Spleen (tissue), 11 donors: Measurements from ENCODE around the gene NCBP3. TPM values are rescaled to one million over a fixed set of nuclear protein-coding genes. Genes with fewer than 3 reads are reported as not detected.
A peak's percentile ranks its signal among the peaks of the same experiment; 100 is the strongest.

Experiments used
- DNase-seq: peaks from one replicate; pipeline ENCODE4 v3.0.0-alpha.2; 2020
- H3K27ac ChIP-seq, 8 donors: fragments of 200-600 bp; sonication (generic) in 7 of 8; 1 replicate in 4 of 8; 2 replicates in 4 of 8; pipeline versions ENCODE4 v1.5.0 to v1.8.0; 2016 to 2021; ENCODE audit warnings: inconsistent platforms in 4 of 8, mild to moderate bottlenecking in 4 of 8, moderate library complexity in 1 of 8
- H3K27me3 ChIP-seq, 7 donors: fragments of 200-600 bp; sonication (generic) in 6 of 7; replicated peaks in 1 of 7; 1 replicate in 4 of 7; 2 replicates in 3 of 7; pipeline versions ENCODE4 v1.5.0 to v1.8.0; 2016 to 2021; ENCODE audit warnings: inconsistent platforms in 3 of 7, mild to moderate bottlenecking in 1 of 7
- H3K36me3 ChIP-seq, 6 donors: fragments of 200-600 bp; sonication (generic) in 5 of 6; 1 replicate in 4 of 6; 2 replicates in 2 of 6; pipeline versions ENCODE4 v1.5.0 to v1.8.0; 2016 to 2021; ENCODE audit warnings: inconsistent platforms in 2 of 6
- H3K4me1 ChIP-seq, 6 donors: fragments of 200-600 bp; sonication (generic) in 5 of 6; 1 replicate in 3 of 6; 2 replicates in 3 of 6; pipeline versions ENCODE4 v1.5.0 to v1.8.0; 2016 to 2021; ENCODE audit warnings: inconsistent platforms in 3 of 6
- H3K4me3 ChIP-seq, 8 donors: fragments of 200-600 bp; sonication (generic) in 7 of 8; 1 replicate in 4 of 8; 2 replicates in 4 of 8; pipeline versions ENCODE4 v1.5.0 to v1.8.0; 2016 to 2021; ENCODE audit warnings: inconsistent platforms in 4 of 8, mild to moderate bottlenecking in 4 of 8, moderate library complexity in 2 of 8
- H3K9me3 ChIP-seq, 8 donors: fragments of 200-600 bp; sonication (generic) in 7 of 8; 1 replicate in 4 of 8; 2 replicates in 4 of 8; pipeline versions ENCODE4 v1.5.0 to v1.8.0; 2016 to 2021; ENCODE audit warnings: inconsistent platforms in 4 of 8
- POLR2A ChIP-seq, 3 donors: fragments of 450-650 bp; IDR thresholded peaks; one replicate each; pipeline ENCODE4 v1.5.1; 2017; ENCODE audit warnings: antibody characterized with exemption in 3 of 3, mild to moderate bottlenecking in 1 of 3
- POLR2AphosphoS5 ChIP-seq, 3 donors: sonication (generic); formaldehyde crosslinking; IDR thresholded peaks; one replicate each; pipeline ENCODE4 v1.5.1; 2017; ENCODE audit warnings: antibody characterized with exemption in 3 of 3
- WGBS, 5 donors: extraction: QIAGEN DNeasy Blood & Tissue Kit in 3 of 5; methylation state at CpG; one replicate each; pipeline versions ENCODE4 v1.1.5 to v1.1.7; 2013 to 2018; 5-methylcytosine and 5-hydroxymethylcytosine counted together
- intact Hi-C: fragments of 100-400 bp; cut with DNase I; formaldehyde crosslinking; loops from one replicate; pipeline ENCODE4 v1.15.0; 2023; ENCODE audit warnings: low total_unique reads
- polyA plus RNA-seq, 3 donors: library from polyadenylated mRNA; stranded (reverse); fragments of 200-250 nt; gene quantifications; one replicate each; pipeline ENCODE4 v1.2.1, GENCODE V29; 2013
- total RNA-seq, 7 donors: library from RNA; depleted of rRNA in 3 of 7; stranded (reverse); fragments of >200 nt in 3 of 7; fragmentation: NEBNext Ultra II Directional in 4 of 7; extraction: Animal tissue kit (Norgen Biotek cat#: 25700) in 4 of 7; gene quantifications; one replicate each; pipeline versions ENCODE4 v1.1.0 to v1.2.1, GENCODE V29; 2016 to 2021
- TF ChIP-seq, protein P1 (sequence below), 11 experiments: fragments of 200-600 bp in 7 of 11; fragments of 450-650 bp in 4 of 11; sonication (generic) in 4 of 11; IDR thresholded peaks in 8 of 11; conservative IDR thresholded peaks in 3 of 11; 1 replicate in 7 of 11; 2 replicates in 4 of 11; pipeline versions ENCODE4 v1.4.0 to v1.8.0; 2016 to 2021; ENCODE audit warnings: antibody characterized with exemption in 11 of 11, inconsistent platforms in 4 of 11, mild to moderate bottlenecking in 1 of 11
- donor health status: healthy with polysubstance abuse.
- donor health status: DM: no; HTN: no; CAD: no; lungs with moderate emphysema.
- donor health status: DM: no; HTN: no; CAD: no.
- donor health status: Bipolar disorder and iron deficiency.
- donor health status: healthy.
- donor health status: DM: no; HTN: no; CAD: no.
- donor health status: DM: yes; HTN: yes; CAD: no.

Gene NCBP3
- total and polyA plus RNA-seq, 10 donors: 13.0 to 43.9 (median 32.6) TPM

DNA sequence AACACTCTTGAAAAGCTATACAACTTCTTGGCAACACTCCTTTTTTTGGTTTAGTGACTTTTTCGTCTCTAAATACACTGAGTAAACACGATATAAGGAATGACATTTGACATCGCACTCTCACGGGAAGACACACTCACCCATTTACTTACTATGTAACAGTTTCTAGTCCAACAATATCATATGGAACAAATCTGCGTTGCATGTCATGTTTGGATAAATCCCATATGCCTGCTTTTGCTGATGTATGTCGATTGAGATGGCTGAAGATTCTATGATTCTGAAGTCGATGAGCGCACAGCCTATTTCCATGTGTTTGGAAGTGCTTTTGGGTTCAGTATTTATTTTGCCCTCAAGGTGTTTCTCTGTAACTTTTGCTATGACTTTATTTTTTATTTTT lies 63.3 kb downstream of the NCBP3 start:
- Histone ChIP-seq H3K9me3 (no peaks in the 10 kb centered on the region), H3K36me3 (no peaks in the 10 kb centered on the region), H3K4me1 (peaks cover 0 to 4% (median 1%) of the 10 kb centered on the region in 6 donors), H3K27ac (no peak overlapping the region), H3K4me3 (no peak overlapping the region), H3K27me3 (no peaks in the 10 kb centered on the region)
- TF ChIP-seq, protein P1, sequence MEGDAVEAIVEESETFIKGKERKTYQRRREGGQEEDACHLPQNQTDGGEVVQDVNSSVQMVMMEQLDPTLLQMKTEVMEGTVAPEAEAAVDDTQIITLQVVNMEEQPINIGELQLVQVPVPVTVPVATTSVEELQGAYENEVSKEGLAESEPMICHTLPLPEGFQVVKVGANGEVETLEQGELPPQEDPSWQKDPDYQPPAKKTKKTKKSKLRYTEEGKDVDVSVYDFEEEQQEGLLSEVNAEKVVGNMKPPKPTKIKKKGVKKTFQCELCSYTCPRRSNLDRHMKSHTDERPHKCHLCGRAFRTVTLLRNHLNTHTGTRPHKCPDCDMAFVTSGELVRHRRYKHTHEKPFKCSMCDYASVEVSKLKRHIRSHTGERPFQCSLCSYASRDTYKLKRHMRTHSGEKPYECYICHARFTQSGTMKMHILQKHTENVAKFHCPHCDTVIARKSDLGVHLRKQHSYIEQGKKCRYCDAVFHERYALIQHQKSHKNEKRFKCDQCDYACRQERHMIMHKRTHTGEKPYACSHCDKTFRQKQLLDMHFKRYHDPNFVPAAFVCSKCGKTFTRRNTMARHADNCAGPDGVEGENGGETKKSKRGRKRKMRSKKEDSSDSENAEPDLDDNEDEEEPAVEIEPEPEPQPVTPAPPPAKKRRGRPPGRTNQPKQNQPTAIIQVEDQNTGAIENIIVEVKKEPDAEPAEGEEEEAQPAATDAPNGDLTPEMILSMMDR (IDR thresholded peaks at IDR 0.05 in 8 of 11, conservative IDR thresholded peaks at IDR 0.05 in 3 of 11): no peak
- TF ChIP-seq POLR2A (IDR thresholded peaks at IDR 0.05): no peak
- TF ChIP-seq POLR2AphosphoS5 (IDR thresholded peaks at IDR 0.05): no peak
- intact Hi-C loops: no loop called here
- no peak for DNase-seq
- WGBS, 5 donors: 88 to 97% (median 95%) methylated on average over 8 of the region's 8 CpGs

DNA sequence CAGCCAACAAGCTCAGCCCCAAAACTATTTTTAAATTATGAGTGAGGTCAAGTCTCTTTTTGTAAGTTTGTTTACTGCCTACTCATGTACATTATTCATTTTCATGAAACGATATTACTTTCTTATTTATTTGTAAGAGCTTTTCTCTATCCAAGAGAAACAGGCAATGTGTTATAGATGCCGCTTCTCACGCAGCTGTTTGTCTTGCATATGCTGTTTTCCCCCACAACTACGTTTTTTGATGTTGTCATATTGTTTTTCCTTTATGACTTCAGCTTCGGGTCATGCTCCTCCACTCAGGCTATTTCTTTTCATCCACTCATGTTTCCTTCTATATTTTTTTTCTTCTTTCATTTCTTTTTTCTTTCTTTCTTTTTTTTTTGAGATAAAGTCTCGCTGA lies 65.1 kb downstream of the NCBP3 start:
- Histone ChIP-seq H3K27me3 (no peaks in the 10 kb centered on the region), H3K4me1 (no peaks in the 10 kb centered on the region), H3K4me3 (no peak overlapping the region), H3K36me3 (no peaks in the 10 kb centered on the region), H3K27ac (no peak overlapping the region), H3K9me3 (no peaks in the 10 kb centered on the region)
- DNase-seq: no peak
- TF ChIP-seq POLR2AphosphoS5 (IDR thresholded peaks at IDR 0.05): no peak
- TF ChIP-seq, protein P1 (IDR thresholded peaks at IDR 0.05 in 8 of 11, conservative IDR thresholded peaks at IDR 0.05 in 3 of 11): no peak
- no peak for TF ChIP-seq POLR2A (IDR thresholded peaks at IDR 0.05)
- intact Hi-C loops: no loop called here
- WGBS, 5 donors: 76 to 85% (median 81%) methylated on average over 6 of the region's 6 CpGs

DNA sequence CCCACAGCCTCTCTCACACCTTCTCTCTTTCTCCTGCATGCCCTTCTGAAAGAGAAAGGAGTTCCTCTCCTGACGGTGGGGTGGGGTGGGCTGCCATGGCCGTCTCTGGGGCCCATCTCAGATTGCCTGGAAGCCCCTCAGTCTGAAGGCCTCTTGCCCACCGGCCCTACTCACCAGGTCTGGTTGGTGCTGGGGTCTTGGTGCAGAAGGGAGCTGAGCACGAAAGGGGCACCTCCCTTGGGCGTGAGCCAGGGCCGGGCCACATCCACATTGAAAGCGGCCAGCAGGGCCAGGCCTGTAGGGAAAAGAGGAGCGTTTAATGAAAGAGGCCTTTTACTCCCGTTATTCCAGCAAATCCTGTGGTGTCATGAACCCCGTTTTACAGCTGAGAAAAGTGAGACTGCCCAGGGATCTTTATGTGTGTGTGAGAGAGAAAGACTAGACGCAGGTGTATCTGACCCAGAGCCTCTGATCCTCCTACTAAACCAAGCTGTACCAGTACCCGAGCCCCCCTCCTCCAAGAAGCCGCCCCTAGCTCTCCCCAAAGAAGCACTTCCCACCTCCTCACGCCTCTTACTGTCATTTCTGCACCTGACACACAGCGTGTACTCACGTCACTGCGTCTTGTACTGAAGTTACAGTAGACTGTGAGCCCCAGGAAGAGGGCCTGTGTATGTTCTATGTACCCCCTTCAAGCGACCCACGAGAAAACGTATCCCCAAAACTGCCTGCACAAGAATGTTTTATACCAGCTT lies 68.5 kb downstream of the NCBP3 start:
- 88 to 93% (median 89%) methylated on average over 19 to 20 of the region's 20 CpGs for WGBS, 5 donors
- no peak overlapping the region for H3K27ac ChIP-seq
- H3K27me3 ChIP-seq: no peaks in the 10 kb centered on the region
- H3K4me1 ChIP-seq: no peaks in the 10 kb centered on the region
- H3K9me3 ChIP-seq: no peaks in the 10 kb centered on the region
- H3K36me3 ChIP-seq: no peaks in the 10 kb centered on the region
- peak; percentile 51 for DNase-seq
- intact Hi-C loops: no loop called here
- H3K4me3 ChIP-seq: no peak overlapping the region
- TF ChIP-seq POLR2A (IDR thresholded peaks at IDR 0.05): no peak
- TF ChIP-seq, protein P1 (IDR thresholded peaks at IDR 0.05 in 8 of 11, conservative IDR thresholded peaks at IDR 0.05 in 3 of 11): no peak
- no peak for TF ChIP-seq POLR2AphosphoS5 (IDR thresholded peaks at IDR 0.05)

DNA sequence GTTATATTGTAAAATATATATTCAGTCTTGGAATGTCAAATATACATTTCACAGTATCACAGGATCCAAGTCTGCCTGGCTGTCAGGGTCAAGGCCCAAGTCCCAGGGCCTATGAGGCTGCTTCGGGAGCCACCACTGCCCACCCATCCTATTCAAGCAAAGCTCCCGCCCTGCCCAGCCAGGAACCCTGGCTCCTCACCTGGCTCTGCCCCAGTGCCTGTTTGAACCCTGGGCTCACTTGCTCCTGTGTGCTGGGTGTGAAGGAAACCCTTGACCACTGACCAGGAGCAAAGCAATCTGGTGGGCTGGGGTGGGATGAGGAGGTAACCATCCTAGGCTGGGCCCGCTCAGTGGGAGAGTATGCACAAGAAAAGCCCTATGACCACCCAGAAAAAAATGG lies 72.1 kb downstream of the NCBP3 start:
- WGBS, 5 donors: 93 to 100% (median 94%) methylated on average over 3 of the region's 3 CpGs
- DNase-seq: peak; percentile 51
- no peak for TF ChIP-seq POLR2AphosphoS5 (IDR thresholded peaks at IDR 0.05)
- no peak for TF ChIP-seq POLR2A (IDR thresholded peaks at IDR 0.05)
- TF ChIP-seq, protein P1 (IDR thresholded peaks at IDR 0.05 in 8 of 11, conservative IDR thresholded peaks at IDR 0.05 in 3 of 11): no peak
- intact Hi-C loops: no loop called here
- Histone ChIP-seq H3K4me1 (peaks cover 0 to 33% (median 10%) of the 10 kb centered on the region in 6 donors), H3K9me3 (no peaks in the 10 kb centered on the region), H3K36me3 (no peaks in the 10 kb centered on the region), H3K27me3 (no peaks in the 10 kb centered on the region), H3K4me3 (no peak overlapping the region), H3K27ac (no peak overlapping the region)
